ENCODE data around the gene RNF138. TPM values are rescaled to one million over a fixed set of nuclear protein-coding genes. Genes with fewer than 3 reads are reported as not detected.

Gene RNF138
- total and polyA plus RNA-seq, 2 of the 8 experiments (the other 6 are each of a cell fraction or from before 2014, with no cell fraction given), result 29.2 to 109 TPM

GRCh38 chr18:32158108-32158624, 66.5 kb downstream of the RNF138 start (continued):
- TF ChIP-seq FOSL1 (IDR thresholded peaks at IDR 0.05; ENCODE audit: insufficient read depth, low read depth, low read length), result no peak
- 0 out of 2 replicates have a peak, but pooled peaks have one; percentile 9 for TF ChIP-seq BRCA1 (IDR thresholded peaks at IDR 0.05; ENCODE audit: low read depth, low read length)
- no peak for TF ChIP-seq POLR2A (IDR thresholded peaks at IDR 0.05; ENCODE audit: control extremely low read depth in 1 of 2, low read depth in 2 of 2, low read length in 2 of 2)
- no peak for TF ChIP-seq SIX5 (IDR thresholded peaks at IDR 0.05; ENCODE audit: low read depth, low read length)
- TF ChIP-seq RBBP5 (IDR thresholded peaks at IDR 0.05; ENCODE audit: borderline replicate concordance, low read depth, low read length), result no peak
- peak; percentile 99 for TF ChIP-seq RAD21 (IDR thresholded peaks at IDR 0.05 in 1 of 2, conservative IDR thresholded peaks at IDR 0.05 in 1 of 2; ENCODE audit: low read depth in 2 of 2, low read length in 2 of 2)
- peak; percentile 53 for TF ChIP-seq NANOG (IDR thresholded peaks at IDR 0.05; ENCODE audit: insufficient read depth, low read depth, low read length, poor library complexity, severe bottlenecking)
- TF ChIP-seq POU5F1 (IDR thresholded peaks at IDR 0.05; ENCODE audit: low read depth, low read length), result no peak
- peak; percentile 74 to 96 (median 93) for TF ChIP-seq CTCF (IDR thresholded peaks at IDR 0.05; ENCODE audit: control extremely low read depth in 1 of 3, insufficient read depth in 1 of 3, low read depth in 1 of 3, low read length in 3 of 3)
- TF ChIP-seq TAF1 (IDR thresholded peaks at IDR 0.05; ENCODE audit: low read depth, low read length), result no peak
- TF ChIP-seq CBX5 (IDR thresholded peaks at IDR 0.05; ENCODE audit: low read depth, low read length), result no peak
- no peak for TF ChIP-seq HDAC2 (IDR thresholded peaks at IDR 0.05; ENCODE audit: borderline replicate concordance in 1 of 2, low read depth in 2 of 2, low read length in 2 of 2)
- no peak for TF ChIP-seq TCF12 (IDR thresholded peaks at IDR 0.05; ENCODE audit: low read depth, low read length)
- no peak for TF ChIP-seq GABPA (IDR thresholded peaks at IDR 0.05; ENCODE audit: borderline replicate concordance, insufficient read depth, low read length)
- no peak for TF ChIP-seq KDM5A (IDR thresholded peaks at IDR 0.05; ENCODE audit: low read length)
- no peak for TF ChIP-seq SP4 (IDR thresholded peaks at IDR 0.05; ENCODE audit: low read length)
- TF ChIP-seq EGR1 (IDR thresholded peaks at IDR 0.05; ENCODE audit: borderline replicate concordance, low read depth, low read length), result no peak
- no peak for TF ChIP-seq EP300 (IDR thresholded peaks at IDR 0.05; ENCODE audit: borderline replicate concordance in 1 of 2, low read depth in 2 of 2, low read length in 2 of 2)
- no peak; the same call in 1 of the 2 replicates for TF ChIP-seq JUND (IDR thresholded peaks at IDR 0.05; ENCODE audit: low read length)
- TF ChIP-seq CREB1 (IDR thresholded peaks at IDR 0.05), result peak; percentile 55; the same call in 1 of the 2 replicates
- TF ChIP-seq BCL11A (IDR thresholded peaks at IDR 0.05; ENCODE audit: low read depth in 2 of 2, low read length in 2 of 2), result no peak
- no peak for TF ChIP-seq ZNF274 (IDR thresholded peaks at IDR 0.05; ENCODE audit: borderline replicate concordance, extremely low read depth, low read length)
- no peak for TF ChIP-seq YY1 (IDR thresholded peaks at IDR 0.05; ENCODE audit: low read depth, low read length)
